ENCODE data around the gene MYBBP1A.

DNA sequence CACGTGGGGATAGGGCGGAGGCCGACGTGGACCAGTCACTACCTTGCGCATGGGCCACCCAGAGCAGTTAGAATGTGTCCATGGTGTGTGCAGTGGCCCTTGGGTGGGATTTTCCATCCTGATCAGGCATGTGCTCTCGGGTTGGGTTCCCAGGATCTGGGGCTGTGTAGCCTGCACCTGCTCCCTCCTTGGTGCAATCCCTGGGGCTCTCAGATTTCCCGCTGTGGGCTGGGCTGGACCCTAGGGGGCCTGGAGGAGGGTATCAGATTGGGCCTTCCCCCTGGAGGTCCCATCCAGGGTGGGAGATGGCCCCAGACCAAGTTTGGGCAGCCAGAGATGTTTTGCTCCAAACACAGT, 30.4 kb upstream of the MYBBP1A start:
- TF ChIP-seq, protein P1, sequence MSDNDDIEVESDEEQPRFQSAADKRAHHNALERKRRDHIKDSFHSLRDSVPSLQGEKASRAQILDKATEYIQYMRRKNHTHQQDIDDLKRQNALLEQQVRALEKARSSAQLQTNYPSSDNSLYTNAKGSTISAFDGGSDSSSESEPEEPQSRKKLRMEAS (IDR thresholded peaks at IDR 0.05) = no peak
- TF ChIP-seq, protein P2, sequence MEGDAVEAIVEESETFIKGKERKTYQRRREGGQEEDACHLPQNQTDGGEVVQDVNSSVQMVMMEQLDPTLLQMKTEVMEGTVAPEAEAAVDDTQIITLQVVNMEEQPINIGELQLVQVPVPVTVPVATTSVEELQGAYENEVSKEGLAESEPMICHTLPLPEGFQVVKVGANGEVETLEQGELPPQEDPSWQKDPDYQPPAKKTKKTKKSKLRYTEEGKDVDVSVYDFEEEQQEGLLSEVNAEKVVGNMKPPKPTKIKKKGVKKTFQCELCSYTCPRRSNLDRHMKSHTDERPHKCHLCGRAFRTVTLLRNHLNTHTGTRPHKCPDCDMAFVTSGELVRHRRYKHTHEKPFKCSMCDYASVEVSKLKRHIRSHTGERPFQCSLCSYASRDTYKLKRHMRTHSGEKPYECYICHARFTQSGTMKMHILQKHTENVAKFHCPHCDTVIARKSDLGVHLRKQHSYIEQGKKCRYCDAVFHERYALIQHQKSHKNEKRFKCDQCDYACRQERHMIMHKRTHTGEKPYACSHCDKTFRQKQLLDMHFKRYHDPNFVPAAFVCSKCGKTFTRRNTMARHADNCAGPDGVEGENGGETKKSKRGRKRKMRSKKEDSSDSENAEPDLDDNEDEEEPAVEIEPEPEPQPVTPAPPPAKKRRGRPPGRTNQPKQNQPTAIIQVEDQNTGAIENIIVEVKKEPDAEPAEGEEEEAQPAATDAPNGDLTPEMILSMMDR (IDR thresholded peaks at IDR 0.05; ENCODE audit: control extremely low read depth in 1 of 3, insufficient read depth in 1 of 3, low read depth in 1 of 3, low read length in 3 of 3) = no peak
- TF ChIP-seq, protein P3, sequence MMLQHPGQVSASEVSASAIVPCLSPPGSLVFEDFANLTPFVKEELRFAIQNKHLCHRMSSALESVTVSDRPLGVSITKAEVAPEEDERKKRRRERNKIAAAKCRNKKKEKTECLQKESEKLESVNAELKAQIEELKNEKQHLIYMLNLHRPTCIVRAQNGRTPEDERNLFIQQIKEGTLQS (IDR thresholded peaks at IDR 0.05; ENCODE audit: insufficient read depth, low read depth, low read length) = no peak
- no peak for TF ChIP-seq EZH2 (IDR thresholded peaks at IDR 0.05; ENCODE audit: low read depth, low read length, severe bottlenecking)
- no peak for TF ChIP-seq KDM5A (IDR thresholded peaks at IDR 0.05; ENCODE audit: low read length)
- no peak for TF ChIP-seq TAF1 (IDR thresholded peaks at IDR 0.05; ENCODE audit: low read depth, low read length)
- no peak for TF ChIP-seq JUND (IDR thresholded peaks at IDR 0.05; ENCODE audit: low read length)
- no peak for TF ChIP-seq POLR2A (IDR thresholded peaks at IDR 0.05; ENCODE audit: control extremely low read depth in 1 of 2, low read depth in 2 of 2, low read length in 2 of 2)
- TF ChIP-seq ZNF274 (IDR thresholded peaks at IDR 0.05; ENCODE audit: borderline replicate concordance, extremely low read depth, low read length) = no peak
